Fibroblast of pulmonary artery (primary cell): Measurements from ENCODE around the gene MMRN2.

ENCODE experiments used
- DNase-seq: peaks from one replicate; pipeline ENCODE4 v3.0.0-alpha.2; 2010; ENCODE audit warnings: low read depth
- H3K4me3 ChIP-seq: replicated peaks from 2 replicates; pipeline ENCODE4 v1.5.1; 2011; ENCODE audit warnings: low read depth, mild to moderate bottlenecking, control low read depth, low read length, moderate library complexity
- CTCF ChIP-seq: IDR thresholded peaks from 2 replicates; pipeline ENCODE4 v1.5.1; 2011; ENCODE audit warnings: mild to moderate bottlenecking, control low read depth, low read length, inconsistent platforms; ENCODE audit errors: missing control alignments

The MMRN2 gene

DNA sequence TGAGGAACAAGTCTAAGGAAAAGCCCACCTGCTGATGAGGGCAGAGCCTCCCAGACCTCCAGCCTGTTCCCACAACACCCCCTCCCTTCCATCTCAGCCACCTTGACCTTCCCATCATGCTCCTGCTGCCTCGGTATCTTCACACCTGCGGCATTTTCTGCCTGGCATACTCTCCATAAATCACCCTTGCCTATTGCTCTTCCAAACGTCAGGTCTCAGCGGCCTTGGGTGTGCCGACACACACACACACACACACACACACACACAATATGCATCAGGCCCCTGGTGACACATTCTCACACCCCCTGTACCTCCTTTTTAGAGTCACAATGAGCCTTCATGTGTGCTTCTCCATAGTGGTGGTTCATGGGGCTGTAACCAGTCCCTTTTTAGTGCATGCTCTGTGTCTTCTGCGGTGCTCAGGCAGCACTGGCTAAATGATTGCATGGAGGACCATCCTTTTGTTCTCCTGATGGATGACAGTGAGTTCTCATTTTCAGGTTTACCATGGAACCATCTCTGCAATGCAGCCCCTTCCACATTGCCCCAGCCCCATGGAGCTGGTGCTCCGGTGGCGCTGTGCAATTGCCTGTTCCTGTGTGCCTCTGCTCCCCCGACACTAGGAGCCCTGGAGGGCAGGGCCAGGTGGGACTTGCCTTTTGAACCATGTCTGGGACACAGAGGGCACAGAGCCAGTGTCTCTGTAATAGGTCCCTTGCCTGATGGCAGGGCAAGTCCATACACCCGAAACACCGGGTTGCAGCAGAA, 15.4 kb upstream of the MMRN2 start:
- DNase-seq = no peak
- no peak for TF ChIP-seq CTCF
- no peak overlapping the region for H3K4me3 ChIP-seq

DNA sequence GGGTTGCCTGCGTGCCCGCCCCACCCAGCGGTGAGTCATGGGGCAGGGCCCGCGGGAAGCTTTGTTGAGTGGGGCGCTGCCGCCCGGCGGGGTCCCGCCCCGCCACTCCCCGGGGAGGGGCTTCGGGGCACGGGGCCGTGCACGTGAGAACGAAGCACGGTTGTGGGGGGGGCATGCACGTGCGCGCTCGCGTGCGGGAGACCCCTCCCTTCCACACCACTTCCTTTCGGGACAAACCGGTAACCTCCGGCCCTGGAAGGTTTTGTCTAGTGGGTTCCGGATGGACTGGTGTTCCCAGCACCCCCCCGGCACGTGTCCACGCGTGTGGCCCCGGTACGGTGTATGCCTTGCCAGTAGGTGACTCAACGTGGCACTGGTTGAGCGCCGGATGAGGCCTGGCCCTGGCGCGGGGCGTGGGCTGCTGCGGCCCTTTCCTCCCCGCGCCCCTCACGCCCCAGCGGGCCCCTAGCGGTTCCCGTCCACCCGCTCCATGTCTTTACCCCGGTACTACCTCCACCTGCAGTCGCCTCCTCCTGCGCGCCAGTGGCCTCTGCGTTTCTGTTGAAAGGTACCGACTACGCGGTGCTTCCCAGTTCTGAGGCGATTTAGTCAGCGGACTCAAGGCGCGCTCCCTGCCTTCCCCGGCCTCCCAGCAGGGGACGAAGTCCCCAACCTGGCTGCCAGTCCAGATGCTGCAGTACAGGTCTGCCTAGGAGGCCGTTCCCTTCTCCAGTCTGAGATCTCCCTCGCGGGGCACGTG, 14.0 kb upstream of the MMRN2 start:
- no peak for TF ChIP-seq CTCF
- H3K4me3 ChIP-seq = peak overlapping the region; percentile 59
- peak; percentile 76 for DNase-seq

DNA sequence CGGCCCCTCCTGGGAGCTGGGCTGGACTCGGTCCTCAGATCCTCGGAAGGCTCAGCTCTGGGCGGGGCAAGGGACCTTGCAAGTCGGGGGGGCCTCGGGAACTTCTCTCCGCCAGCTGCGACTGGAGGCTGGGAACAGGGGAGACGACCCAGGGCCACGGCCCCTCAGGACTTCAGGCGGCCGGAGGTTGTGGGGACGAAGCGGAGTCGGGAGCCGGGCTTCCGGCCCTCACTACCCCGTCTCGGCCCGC, 13.5 kb upstream of the MMRN2 start:
- no peak for TF ChIP-seq CTCF
- peak overlapping the region; percentile 59 for H3K4me3 ChIP-seq

DNA sequence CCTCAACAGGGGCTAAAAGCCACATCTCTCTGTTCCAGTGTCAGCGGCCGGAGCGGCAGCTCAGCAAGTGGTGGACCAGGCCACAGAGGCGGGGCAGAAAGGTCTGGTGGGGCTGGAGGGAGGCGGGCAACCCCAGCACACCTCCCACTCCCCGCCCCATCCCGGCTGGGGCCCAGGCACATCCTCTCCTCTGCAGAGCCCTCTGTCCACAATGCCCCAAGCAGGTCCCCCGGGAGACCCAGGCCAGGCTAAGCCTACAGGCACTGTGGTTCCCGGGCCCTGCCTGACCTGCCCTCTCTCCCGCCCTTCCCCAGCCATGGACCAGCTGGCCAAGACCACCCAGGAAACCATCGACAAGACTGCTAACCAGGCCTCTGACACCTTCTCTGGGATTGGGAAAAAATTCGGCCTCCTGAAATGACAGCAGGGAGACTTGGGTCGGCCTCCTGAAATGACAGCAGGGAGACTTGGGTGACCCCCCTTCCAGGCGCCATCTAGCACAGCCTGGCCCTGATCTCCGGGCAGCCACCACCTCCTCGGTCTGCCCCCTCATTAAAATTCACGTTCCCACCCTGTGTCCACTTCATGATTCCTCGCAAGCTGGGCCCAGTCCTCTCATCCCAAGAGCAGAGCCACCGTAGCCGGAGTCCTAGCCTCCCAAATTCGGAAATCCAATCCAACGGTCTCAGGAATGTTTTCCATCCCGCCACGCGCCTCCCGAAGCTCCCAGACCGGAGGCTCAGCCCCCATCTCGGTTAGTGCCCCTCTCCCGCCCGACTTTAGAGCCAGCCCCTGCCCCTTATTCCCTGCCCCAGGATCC, 13.0 kb upstream of the MMRN2 start:
- DNase-seq = no peak
- peak overlapping the region; percentile 59 for H3K4me3 ChIP-seq
- no peak for TF ChIP-seq CTCF

More for the DNA sequence above, 13.5 kb upstream of the MMRN2 start:
- DNase-seq = no peak

DNA sequence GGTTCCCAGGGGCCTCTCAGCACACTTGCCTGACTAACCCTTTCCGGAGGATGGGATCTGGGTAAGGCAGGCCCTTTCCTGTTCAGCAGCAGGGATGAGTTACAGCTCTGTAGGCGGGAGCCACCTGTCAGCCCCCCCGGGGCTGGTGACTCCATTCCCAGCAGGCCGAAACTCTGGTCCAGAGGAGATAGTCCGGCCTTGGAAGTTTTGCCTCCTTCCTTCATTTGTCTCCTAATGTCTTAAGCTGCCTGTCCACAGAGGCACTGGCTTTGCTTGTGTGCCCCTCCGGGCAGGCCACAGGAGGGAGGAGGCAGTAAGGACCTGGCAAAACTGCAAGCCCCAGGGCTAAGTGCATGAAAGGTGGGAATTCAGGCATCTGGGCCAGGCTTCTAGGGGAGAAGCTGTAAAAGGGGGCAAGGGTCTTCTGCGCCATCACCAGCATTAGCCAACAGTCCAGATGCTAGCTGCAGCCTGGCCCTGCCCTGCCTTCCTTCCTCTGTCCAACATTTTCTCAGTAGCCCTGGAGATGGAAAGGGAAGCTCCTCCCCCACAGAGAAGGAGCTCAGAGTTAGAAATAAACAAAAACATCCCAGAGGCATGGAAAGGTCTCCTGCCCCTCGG, 12.1 kb upstream of the MMRN2 start:
- DNase-seq = no peak
- no peak for TF ChIP-seq CTCF
- H3K4me3 ChIP-seq = no peak overlapping the region

DNA sequence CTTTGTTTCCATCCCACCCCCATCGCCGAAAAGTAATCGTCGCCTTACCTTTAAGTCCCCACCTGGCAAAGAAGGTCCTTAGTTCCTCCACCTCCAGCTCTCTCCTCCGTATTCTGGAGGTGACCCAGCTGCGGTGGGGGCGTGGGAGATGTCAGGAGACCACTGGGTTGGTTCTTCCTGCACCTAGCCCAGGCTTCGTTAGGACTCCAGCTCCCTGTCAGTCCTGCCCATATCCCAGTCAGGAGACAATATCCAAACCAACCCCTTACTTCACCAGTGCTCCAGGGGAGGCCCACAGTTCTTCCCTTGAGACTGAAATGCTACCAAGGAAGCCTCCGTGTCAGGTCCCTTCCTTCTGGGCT, 11.6 kb upstream of the MMRN2 start:
- no peak for DNase-seq
- TF ChIP-seq CTCF = no peak
- H3K4me3 ChIP-seq = no peak overlapping the region
